CD4-positive, alpha-beta T cell treated with Interleukin-4 for 4 hours (primary cell): ENCODE measurements around the gene MAMSTR.
"Not testable (repeated sequence)": the region's sequence is repeated elsewhere in the genome, so short reads cannot be mapped to it uniquely, and the experiment has no call there.

Source experiments
- DNase-seq: peaks from one replicate; pipeline ENCODE4 v3.0.0-alpha.2; 2020

MAMSTR gene

GRCh38 chr19:48719263-48720171 lies at the start of gene MAMSTR:
Gene MAMSTR (minus strand): TSS chr19:48719725. CDS start chr19:48719031, 694 bp downstream.
- DNase-seq = no peak

DNA sequence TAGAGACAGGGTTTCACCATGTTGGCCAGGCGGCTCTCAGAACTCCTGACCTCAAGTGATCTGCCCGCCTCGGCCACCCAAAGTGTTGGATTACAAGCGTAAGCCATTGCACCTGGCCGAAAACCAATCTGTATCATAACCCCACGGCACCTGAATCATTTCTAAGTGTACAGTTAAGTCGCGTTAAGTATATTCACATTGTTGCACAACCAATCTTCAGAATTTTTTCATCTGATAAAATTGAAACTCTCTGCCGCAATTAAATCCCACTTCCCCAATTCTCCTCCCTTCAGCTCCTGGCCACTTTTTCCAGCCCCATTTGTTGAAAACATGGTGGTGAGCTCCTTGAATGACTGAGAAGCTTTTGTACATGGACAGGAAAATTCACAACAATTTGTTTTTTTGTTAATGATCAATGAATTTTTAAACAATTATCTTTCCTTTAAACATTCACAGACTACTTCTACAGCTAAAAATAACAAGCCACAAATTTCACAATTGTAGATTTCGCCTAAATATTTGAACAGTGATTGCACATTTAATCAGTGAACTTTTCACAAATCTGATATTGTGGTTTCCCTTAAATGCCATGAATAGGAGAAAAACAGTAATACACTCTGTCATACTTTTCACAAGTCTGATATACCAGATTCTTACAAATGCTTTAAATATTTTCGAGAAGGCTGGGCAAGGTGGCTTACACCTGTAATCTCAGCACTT lies 49.6 kb upstream of the MAMSTR start:
- no peak for DNase-seq

- DNase-seq = not testable (repeated sequence)
Measured at GRCh38 chr19:48768171-48768753, 48.7 kb upstream of the MAMSTR start.

DNA sequence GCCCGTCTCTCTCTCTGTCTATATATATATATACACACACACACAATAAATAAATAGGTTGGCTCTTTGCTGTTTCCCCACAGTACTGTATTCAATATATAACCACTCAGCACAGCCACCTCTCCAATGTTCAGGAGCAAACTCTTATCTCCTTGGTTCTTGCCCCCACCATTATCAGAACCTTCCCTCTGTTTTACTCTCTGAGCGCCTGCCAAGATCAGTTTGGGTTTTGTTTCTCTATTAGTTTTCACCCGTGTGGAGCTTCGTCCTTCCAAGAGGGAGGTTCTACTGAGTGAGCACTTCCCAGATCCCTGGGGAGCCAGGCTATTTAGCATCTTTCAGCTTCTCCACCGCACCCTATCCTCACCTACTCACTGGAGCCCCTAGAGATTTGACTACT lies 46.3 kb upstream of the MAMSTR start:
- DNase-seq = not testable (repeated sequence)

DNA sequence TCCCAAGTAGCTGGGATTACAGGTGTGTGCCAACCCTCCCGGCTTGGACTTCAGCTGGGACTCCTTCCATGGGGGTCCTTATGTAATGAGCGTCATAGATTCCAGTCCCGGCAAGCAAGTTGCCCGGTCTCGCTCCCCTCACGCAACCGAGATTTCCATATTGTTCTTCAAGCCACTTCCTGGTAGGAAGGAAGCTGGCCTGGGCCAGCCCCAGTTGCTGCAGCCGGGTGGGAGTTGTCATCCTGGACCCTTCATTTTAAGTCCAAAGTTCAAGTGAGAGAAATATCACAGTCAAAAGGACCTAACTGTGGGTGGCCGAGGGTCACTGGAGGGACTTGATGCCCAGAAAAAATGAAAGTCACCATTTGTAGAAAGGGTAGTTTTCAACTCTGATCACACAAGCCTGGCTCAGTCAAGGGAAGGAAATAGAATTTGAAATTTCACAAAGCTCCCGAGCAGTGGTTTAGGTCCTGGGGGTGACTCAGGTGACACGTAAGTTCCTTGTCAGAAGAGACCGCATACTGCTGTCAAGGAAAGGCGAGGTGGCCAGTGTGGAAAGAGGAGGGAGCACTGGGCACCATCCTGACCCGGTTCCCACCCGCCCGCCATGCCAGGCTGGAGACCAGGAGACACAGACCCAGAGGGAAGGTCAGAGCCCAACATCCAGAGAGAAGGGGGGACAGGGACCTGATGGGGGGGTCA lies 41.1 kb upstream of the MAMSTR start:
- no peak for DNase-seq

- DNase-seq = no peak
Measured at GRCh38 chr19:48757741-48758144, 38.2 kb upstream of the MAMSTR start.

DNA sequence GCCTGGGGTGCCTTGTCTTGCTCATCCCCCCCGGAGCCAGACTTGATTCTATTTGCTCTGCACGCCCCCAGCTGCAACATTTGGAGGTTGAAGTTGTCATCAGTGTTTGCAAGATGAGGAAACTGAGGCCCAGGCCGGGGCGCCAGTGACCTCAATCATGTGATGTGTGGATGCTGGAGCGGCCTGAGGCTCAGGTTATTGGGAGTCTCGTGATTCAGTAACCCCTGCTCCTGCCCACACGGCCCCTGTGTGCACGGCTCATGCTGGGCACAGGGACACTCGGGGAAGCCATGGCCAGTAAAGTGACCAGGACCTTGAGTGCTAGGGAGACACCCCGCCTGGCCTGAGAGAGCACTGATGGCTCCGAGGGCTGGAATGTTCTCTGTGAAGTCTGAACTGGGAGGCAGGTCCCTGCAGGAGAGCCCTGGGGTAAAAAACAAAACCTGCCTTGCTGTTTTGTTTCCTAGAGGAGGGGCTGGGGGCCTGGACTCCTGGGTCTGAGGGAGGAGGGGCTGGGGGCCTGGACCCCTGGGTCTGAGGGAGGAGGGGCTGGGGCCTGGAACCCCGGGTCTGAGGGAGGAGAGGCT lies 37.7 kb upstream of the MAMSTR start:
- DNase-seq = no peak

DNA sequence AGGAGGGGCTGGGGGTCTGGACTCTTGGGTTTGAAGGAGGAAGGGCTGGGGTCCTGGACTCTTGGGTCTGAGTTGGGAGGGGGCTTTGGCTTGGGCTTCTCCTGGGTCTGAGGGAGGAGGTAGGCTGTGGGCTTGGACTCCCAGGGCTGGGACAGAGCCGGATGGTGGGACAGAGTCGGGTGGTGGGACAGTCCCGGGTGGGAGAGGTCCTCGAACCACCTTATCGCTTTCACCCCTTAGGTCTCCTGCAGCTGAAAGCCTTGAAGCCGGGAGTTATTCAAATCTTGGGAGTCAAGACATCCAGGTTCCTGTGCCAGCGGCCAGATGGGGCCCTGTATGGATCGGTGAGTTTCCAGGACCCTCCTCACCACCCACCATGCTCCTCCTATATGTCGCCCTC lies 37.2 kb upstream of the MAMSTR start:
- no peak for DNase-seq

DNA sequence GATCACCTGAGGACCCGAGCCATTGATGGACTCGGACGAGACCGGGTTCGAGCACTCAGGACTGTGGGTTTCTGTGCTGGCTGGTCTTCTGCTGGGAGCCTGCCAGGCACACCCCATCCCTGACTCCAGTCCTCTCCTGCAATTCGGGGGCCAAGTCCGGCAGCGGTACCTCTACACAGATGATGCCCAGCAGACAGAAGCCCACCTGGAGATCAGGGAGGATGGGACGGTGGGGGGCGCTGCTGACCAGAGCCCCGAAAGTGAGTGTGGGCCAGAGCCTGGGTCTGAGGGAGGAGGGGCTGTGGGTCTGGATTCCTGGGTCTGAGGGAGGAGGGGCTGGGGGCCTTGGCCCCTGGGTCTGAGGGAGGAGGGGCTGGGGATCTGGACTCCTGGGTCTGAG lies 36.7 kb upstream of the MAMSTR start:
- no peak for DNase-seq

GRCh38 chr19:48755787-48756186 lies 36.3 kb upstream of the MAMSTR start:
- no peak for DNase-seq

DNA sequence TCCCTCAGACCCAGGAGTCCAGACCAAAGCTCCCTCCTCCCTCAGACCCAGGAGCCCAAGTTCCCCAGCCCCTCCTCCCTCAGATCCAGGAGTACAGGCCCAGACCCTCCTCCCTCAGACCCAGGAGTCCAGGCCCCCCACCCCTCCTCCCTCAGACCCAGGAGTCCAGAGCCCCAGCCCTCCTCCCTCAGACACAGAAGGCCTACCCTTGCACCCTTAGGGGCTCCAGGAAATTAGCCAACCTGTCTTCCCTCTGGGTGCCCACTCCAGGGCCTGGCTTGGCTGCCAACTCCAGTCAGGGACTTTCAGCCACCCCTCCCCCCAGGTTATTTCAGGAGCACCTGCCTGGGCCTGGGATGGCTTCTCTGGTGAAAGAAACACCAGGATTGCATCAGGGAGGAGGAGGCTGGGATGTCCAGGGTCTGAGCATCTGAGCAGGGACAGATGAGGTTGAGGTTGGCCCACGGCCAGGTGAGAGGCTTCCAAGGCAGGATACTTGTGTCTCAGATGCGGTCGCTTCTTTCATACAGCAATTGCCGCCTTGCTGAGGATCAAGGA lies 35.6 kb upstream of the MAMSTR start, which contains the start of gene FGF21:
TSS of gene FGF21 (plus strand) at position 441 of the 558 bp plus-strand sequence. CDS start 713 bp downstream, outside the sequence.
- DNase-seq = no peak

- no peak for DNase-seq
Measured at GRCh38 chr19:48752496-48753365, 33.2 kb upstream of the MAMSTR start, which contains the start of gene FUT1. Gene FUT1 (minus strand): TSS chr19:48752641. CDS start chr19:48751281, 1,360 bp downstream.

DNA sequence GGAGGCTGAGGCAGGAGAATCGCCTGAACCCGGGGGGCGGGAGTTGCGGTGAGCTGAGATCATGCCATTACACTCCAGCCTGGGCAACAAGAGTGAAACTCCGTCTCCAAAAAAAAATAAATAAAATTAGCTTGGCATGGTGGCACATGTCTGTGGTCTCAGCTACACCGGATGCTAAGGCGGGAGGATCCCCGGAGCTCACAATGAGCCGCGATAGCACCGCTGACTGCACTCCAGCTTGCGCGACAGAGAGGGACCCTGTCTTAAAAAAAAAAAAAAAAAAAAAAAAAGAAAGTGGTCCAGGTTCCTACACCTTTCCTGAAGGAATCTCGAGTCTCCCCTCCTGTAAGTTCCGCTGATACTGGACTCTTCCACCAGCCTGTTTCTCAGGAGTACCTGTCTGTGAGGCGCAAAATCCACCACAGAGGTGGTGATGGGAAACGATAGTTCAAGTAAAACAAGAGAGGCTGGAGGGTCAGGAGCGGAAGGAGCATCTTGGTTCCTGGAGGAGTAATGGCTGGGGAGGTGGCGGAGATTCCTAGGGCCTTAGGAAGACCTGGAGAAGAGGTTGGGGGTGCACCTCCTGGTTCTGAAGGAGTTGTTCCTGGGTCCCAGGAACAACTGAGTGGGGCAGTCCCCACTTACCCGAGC lies 32.4 kb upstream of the MAMSTR start:
- no peak for DNase-seq

DNA sequence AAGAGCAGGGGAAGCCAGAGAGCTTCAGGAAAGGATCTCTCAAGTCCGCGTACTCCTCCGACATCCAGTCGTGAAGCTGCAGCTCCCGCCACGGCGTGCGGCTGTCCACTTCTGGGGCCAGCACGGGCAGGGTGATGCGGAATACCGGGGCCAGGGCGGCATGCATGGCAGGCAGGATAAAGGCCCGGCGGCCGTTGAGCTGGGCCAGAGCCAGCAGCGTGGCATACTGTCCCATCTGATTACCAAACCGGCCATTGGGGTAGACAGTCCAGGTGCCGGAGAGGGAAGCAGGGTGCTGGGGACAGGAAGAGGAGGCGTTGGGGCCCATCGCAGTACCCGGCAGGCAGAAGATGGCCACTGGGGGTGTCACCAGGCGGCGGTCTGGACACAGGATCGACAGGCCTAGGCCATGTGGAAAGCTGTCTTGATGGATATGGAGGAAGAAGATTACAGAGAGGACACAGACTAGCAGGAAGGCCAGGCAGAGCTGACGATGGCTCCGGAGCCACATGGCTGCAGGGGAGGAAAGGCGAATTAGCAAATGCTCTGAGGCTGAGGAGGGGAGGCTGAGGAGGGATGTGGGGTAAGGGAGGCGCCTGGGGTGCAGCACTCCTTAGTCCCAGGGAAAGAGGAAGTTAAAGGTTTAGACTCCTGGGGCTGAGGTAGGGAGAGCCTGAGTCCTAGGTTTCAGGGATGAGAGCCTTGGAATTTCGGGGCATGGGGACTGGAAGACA lies 31.4 kb upstream of the MAMSTR start:
- no peak for DNase-seq

GRCh38 chr19:48750351-48750750 lies 30.8 kb upstream of the MAMSTR start:
- no peak for DNase-seq

DNA sequence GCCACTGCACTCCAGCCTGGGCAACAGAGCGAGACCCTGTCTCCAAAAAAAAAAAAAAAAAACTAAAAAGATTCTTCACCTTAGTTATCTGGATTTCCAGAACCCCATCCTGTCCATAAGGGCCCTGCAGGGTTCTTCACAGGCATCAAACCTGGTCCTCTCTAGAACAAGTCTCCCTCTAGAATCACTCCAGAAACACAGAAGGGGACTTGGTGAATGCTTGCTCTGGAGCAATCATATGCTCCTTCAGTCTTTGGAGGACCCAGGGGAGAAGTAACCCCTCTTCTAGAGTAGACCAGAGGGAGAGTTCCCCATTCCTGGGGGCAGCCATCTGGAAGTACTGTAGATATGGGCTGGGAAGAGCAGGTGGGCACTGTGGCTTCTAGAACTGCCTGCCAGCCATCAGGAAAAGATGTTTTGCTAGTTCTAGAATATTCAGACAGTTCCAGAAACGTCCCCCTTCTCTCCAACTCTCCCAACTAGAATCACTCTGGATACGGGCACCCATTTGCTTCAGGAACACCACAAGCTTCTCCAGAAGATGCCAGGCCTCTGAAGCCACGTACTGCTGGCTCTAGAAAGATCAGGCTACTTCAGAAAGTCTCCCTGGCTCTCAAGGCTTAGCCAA lies 30.2 kb upstream of the MAMSTR start:
- no peak for DNase-seq

DNA sequence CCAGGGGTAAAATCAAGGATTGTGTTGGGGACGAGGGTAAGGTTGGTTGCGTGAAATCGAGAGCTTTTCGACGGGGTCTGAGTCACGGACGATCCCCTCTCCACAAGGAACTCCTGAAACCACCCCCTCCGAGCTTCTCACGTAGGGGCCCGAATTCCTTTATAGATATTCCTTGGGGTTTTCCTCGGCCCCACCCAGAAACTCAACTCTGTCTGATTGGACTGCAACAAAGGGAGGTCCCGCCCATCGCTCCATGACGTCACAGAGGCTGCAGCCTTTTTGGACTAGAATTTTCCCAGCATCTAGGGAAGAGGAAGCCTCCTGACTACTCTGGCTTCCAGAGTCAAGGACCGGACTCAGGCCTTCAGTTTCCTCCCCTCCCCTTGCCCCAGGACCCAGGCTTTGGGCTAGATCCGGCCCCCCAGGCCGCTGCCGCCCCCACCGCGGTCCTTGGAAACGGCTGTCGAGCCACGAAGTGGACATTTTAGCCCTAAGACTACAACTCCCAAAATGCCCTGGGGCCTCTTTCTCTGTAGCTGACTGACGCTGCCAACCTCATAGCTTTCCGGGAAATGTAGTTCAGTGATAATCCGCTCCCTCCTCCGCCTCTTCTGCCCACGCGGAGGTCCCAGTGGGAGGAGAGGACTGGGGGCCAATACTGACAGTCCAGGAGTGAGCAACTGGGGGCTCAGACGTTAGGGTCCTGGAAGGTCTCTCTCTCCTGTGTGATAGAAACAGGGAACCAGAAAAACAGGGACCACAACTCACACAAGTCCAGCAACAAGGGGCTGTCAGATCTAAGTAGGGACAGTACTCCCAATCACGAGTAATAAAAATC lies 27.4 kb upstream of the MAMSTR start, which contains the start of gene IZUMO1:
TSS of gene IZUMO1 (minus strand) at position 172 of the 838 bp plus-strand sequence. CDS start 1,050 bp downstream, outside the sequence.
- DNase-seq = peak; percentile 42

- DNase-seq = no peak
Measured at GRCh38 chr19:48746110-48746509, 26.6 kb upstream of the MAMSTR start.
